Measurements from ENCODE around the gene KYNU. TPM values are rescaled to one million over a fixed set of nuclear protein-coding genes. Genes with fewer than 3 reads are reported as not detected.
"Not testable (repeated sequence)": the region's sequence is repeated elsewhere in the genome, so short reads cannot be mapped to it uniquely, and the experiment has no call there.

KYNU gene
- total RNA-seq, 1 donor from 2014 or later = 4.0 TPM

GRCh38 chr2:142997231-142997630, 119.8 kb downstream of the KYNU start:
- no peak for DNase-seq (ENCODE audit: extremely low read depth, low read depth, low spot score)

- DNase-seq (ENCODE audit: extremely low read depth, low read depth, low spot score) = no peak
Measured at GRCh38 chr2:143000599-143000998, 123.1 kb downstream of the KYNU start.

- DNase-seq (ENCODE audit: extremely low read depth, low read depth, low spot score) = no peak
Measured at GRCh38 chr2:143001501-143001900, 124.0 kb downstream of the KYNU start.

GRCh38 chr2:143015656-143016055, 138.2 kb downstream of the KYNU start:
- DNase-seq (ENCODE audit: extremely low read depth, low read depth, low spot score) = no peak

GRCh38 chr2:143026411-143027054, 149.1 kb downstream of the KYNU start:
- DNase-seq (ENCODE audit: extremely low read depth, low read depth, low spot score) = no peak

- DNase-seq (ENCODE audit: extremely low read depth, low read depth, low spot score) = no peak
Measured at GRCh38 chr2:143029141-143029540, 151.7 kb downstream of the KYNU start.

- no peak for DNase-seq (ENCODE audit: extremely low read depth, low read depth, low spot score)
Measured at GRCh38 chr2:143030127-143030526, 152.7 kb downstream of the KYNU start.

- DNase-seq (ENCODE audit: extremely low read depth, low read depth, low spot score) = peak; percentile 77
Measured at GRCh38 chr2:143034292-143035074, 157.0 kb downstream of the KYNU start.

GRCh38 chr2:143051465-143051864, 174.0 kb downstream of the KYNU start:
- DNase-seq (ENCODE audit: extremely low read depth, low read depth, low spot score) = no peak

GRCh38 chr2:143053437-143053836, 176.0 kb downstream of the KYNU start:
- not testable (repeated sequence) for DNase-seq (ENCODE audit: extremely low read depth, low read depth, low spot score)

GRCh38 chr2:143056550-143056949, 179.1 kb downstream of the KYNU start:
- DNase-seq (ENCODE audit: extremely low read depth, low read depth, low spot score) = no peak

- no peak for DNase-seq (ENCODE audit: extremely low read depth, low read depth, low spot score)
Measured at GRCh38 chr2:143058851-143059250, 181.4 kb downstream of the KYNU start.

- DNase-seq (ENCODE audit: extremely low read depth, low read depth, low spot score) = no peak
Measured at GRCh38 chr2:143063612-143064200, 186.2 kb downstream of the KYNU start.

GRCh38 chr2:143068094-143068493, 190.6 kb downstream of the KYNU start:
- DNase-seq (ENCODE audit: extremely low read depth, low read depth, low spot score) = no peak

- peak; percentile 51 for DNase-seq (ENCODE audit: extremely low read depth, low read depth, low spot score)
Measured at GRCh38 chr2:143068509-143068908, 191.0 kb downstream of the KYNU start.

GRCh38 chr2:143070704-143071103, 193.2 kb downstream of the KYNU start:
- DNase-seq (ENCODE audit: extremely low read depth, low read depth, low spot score) = no peak

GRCh38 chr2:143071185-143071876, 193.9 kb downstream of the KYNU start:
- no peak for DNase-seq (ENCODE audit: extremely low read depth, low read depth, low spot score)

GRCh38 chr2:143074913-143075312, 197.4 kb downstream of the KYNU start:
- not testable (repeated sequence) for DNase-seq (ENCODE audit: extremely low read depth, low read depth, low spot score)

GRCh38 chr2:143075711-143076110, 198.2 kb downstream of the KYNU start:
- no peak for DNase-seq (ENCODE audit: extremely low read depth, low read depth, low spot score)

GRCh38 chr2:143078104-143078503, 200.6 kb downstream of the KYNU start:
- DNase-seq (ENCODE audit: extremely low read depth, low read depth, low spot score) = no peak

GRCh38 chr2:143081616-143082015, 204.2 kb downstream of the KYNU start:
- DNase-seq (ENCODE audit: extremely low read depth, low read depth, low spot score) = no peak
